Sigmoid colon (tissue), 4 donors: ENCODE data around the gene UBASH3A.

ENCODE experiments used
- CTCF ChIP-seq, 4 experiments: fragments of 450-650 bp in 3 of 4; fragments of 200-600 bp in 1 of 4; IDR thresholded peaks; one replicate each; pipeline ENCODE4 v1.5.1; 2016 to 2019; ENCODE audit warnings: antibody characterized with exemption in 4 of 4, mild to moderate bottlenecking in 3 of 4, moderate library complexity in 2 of 4
- EP300 ChIP-seq, 4 donors: sonication (generic); formaldehyde crosslinking; IDR thresholded peaks; one replicate each; pipeline ENCODE4 v1.6.1; 2017; ENCODE audit warnings: antibody characterized with exemption in 4 of 4
- POLR2A ChIP-seq, 2 donors: fragments of 450-650 bp; IDR thresholded peaks; one replicate each; pipeline ENCODE4 v1.6.1; 2016; ENCODE audit warnings: antibody characterized with exemption in 2 of 2, mild to moderate bottlenecking in 2 of 2, moderate library complexity in 2 of 2
- POLR2AphosphoS5 ChIP-seq, 4 donors: sonication (generic); formaldehyde crosslinking; IDR thresholded peaks; one replicate each; pipeline ENCODE4 v1.6.1; 2017; ENCODE audit warnings: antibody characterized with exemption in 4 of 4

- TF ChIP-seq CTCF (IDR thresholded peaks at IDR 0.05) (no peak), POLR2AphosphoS5 (IDR thresholded peaks at IDR 0.05) (no peak), POLR2A (IDR thresholded peaks at IDR 0.05) (no peak), EP300 (IDR thresholded peaks at IDR 0.05) (no peak)
These were observed 14.3 kb upstream of the UBASH3A start for GRCh38 chr21:42389449-42389835.
